ENCODE data around the gene SERAC1.

The SERAC1 gene

DNA sequence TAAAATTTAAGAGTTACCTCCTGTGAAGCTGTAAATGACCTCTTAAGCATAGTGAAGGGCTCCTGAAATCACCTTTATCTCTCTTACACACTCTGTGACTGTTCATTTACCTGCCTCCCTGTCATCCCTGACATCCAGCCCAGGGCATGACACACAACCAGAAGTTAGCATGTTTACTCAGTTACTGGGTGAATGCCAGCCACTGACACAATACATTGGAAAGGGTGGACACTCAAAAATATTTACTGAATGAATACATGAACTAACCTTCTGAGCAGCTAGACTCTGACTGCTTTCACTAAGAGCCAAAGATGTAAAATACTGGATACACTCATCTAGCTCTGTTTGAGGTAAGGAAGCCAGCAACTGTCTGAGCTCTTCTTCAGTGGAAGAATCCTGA is 25.3 kb downstream of the SERAC1 start:
- no peak for DNase-seq (ENCODE audit: extremely low spot score, insufficient read length, low read depth)
- FAIRE-seq: no peak

DNA sequence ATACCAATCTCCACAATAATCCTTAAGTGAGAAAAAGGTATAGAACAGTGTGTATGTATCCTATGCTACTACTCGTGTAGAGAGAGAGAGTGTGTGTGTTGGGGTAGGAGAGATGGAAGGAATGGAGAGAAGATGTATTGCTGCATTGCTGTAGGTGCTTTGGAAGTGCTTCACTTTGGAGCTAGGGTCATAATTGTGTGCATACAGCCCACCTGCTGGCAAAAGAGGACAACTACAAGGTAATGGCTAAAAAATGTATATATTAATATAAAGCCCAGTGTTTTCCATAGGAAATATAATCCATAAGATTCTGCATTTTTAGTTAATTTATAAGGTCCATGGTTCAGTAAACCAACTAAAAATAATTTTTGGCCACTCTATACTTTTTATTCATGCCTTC is 36.1 kb downstream of the SERAC1 start:
- FAIRE-seq: peak; percentile 24
- DNase-seq (ENCODE audit: extremely low spot score, insufficient read length, low read depth): peak; percentile 7

DNA sequence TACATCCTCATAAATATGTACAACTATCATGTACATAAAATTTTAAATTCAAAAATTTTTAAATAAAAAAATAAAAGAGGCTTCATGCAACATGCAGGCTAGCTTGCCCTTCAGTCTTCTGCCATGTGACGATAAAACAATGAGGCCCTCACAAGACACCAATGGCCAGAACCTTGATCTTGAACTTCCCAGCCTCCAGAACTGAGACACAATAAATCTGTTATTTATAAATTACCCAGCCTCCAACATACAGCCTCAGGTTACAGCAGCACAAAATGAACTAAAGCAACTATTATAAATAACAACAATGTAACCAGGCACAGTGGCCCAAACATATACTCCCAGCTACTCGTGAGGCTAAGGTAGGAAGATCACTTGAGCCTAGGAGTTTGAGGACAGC is 42.8 kb downstream of the SERAC1 start:
- FAIRE-seq (no peak), DNase-seq (ENCODE audit: extremely low spot score, insufficient read length, low read depth) (no peak)

DNA sequence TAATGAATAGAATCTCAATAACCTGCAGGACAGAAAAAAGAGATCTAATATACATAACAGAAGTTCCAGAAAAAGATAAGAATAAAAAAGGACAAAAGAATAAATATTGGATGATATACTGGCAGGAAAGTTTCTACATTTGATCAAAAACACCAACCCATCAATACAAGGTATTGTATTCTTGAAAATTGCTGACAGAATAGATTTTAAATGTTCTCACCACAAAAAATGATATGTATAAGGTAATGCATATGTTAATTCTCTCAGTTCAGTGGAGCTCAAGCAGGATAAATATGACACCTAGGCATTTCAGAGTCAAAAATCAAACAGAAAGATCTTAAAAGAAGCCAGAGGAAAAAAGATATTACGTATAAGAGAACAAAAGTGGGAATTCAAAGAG is 43.8 kb downstream of the SERAC1 start:
- no peak for FAIRE-seq
- DNase-seq (ENCODE audit: extremely low spot score, insufficient read length, low read depth): no peak

DNA sequence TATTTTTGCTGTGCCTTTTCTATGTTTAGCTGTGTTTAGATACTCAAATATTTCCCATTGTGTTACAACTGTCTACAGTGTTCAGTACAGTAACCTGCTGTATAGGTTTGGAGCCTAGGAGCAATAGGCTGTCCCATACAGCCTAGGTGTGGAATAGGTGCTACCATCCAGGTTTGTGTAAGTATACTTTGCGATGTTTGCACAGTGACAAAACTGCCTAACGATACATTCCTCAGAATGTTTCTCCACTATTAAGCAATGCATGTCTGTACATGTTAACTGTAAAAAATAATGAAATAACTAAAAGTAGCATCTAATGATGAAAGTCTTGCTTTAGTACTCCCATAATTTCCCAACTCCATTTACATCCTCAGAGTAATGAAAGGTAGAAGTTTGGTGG is 46.0 kb downstream of the SERAC1 start:
- DNase-seq (ENCODE audit: extremely low spot score, insufficient read length, low read depth): no peak
- no peak for FAIRE-seq

DNA sequence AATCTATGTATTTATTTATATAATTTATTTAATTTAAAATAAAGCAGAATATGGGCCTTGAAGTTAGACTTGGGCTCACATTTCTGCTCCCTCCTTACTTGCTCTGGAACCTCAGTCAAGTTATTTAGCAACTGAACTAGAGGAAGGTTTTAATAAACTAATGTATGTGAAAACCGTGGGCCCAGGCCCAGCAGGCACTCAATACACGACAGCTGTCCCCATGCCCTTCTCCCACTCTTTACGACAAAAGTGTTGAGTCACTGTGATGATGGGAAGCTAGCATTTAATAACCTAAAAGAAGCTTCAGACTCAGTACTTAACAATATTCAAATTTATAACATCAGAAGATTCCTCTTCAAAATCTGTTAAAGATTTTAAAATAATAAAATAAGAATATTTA is 46.7 kb downstream of the SERAC1 start:
- no peak for DNase-seq (ENCODE audit: extremely low spot score, insufficient read length, low read depth)
- FAIRE-seq: no peak

DNA sequence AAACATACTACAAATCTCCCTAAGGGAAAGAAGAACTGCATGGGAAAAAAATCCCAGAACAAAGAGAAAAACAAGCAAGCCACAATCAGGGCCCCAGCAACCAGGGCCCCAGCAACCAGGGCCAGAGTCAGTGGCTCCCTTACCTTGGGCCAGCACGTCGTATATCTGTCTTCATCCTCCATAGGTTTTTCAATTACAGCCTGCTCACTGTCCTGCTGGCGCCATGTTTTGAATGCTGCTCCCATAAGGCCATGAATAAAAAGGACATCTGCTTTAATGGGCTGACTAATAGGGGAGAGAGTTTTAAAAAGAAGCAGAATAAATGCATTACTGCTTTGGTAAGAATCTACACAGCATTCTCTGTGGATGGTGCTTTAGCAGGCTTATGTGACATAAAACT is 49.2 kb downstream of the SERAC1 start:
- FAIRE-seq (no peak), DNase-seq (ENCODE audit: extremely low spot score, insufficient read length, low read depth) (no peak)

DNA sequence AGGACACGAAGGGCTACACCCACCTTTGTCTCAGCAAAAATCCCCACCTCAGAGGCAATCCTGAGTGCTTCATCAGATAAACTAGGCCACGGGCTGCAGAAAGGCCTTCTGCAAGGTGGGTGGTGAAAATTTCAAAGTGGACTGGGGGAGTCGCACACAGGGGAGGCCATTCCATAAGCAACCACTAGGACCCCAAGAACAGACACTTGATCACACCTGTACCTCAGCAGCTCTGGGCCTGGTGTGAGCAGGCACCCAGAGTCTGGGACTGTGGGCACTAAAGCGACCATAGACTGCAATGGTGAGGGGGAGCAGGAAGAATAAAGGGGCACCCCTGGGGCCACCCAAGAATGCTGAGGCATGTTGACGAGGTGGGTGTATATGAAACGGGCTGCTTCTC is 52.6 kb downstream of the SERAC1 start:
- no peak for DNase-seq (ENCODE audit: extremely low spot score, insufficient read length, low read depth)

DNA sequence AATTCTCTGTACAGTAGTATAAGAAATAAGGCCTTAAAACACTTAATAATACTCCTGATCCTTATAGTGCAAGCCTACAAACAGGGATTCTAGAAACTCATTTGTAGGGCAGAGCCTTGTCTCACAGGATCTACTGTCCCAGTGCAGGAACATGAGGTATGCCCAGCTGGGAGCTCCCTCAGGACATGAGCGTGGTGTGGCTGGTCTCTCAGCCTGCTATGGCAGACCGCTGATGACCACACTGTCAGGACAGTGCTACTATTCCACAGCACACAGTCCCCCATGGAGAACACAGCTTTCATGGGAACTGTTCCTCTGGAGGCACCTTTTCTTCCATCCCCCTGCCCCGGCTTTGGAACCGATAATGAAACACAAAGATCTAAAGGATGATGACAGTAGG is 53.0 kb downstream of the SERAC1 start:
- DNase-seq (ENCODE audit: extremely low spot score, insufficient read length, low read depth) (no peak), FAIRE-seq (no peak)

More for the DNA sequence above, 52.6 kb downstream of the SERAC1 start:
- FAIRE-seq: no peak

DNA sequence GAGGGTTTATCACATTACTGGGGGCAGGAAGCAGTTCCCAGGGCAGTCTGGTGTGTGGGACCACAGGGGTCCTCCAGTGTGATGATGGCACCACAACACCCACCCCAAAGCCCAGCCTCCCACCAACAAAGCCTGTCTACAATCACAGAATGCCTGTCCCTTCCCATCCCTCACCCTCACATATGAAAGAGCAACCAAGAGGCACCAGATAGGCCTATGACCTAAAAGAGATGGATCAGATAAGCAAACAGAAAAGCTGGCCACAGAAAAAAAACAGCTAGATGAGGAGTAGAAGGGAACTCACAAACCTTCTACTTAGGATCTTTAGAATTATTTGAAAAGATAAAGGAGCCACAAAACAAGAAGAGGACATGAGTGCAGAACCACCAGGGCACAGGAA is 54.3 kb downstream of the SERAC1 start:
- FAIRE-seq (no peak), DNase-seq (ENCODE audit: extremely low spot score, insufficient read length, low read depth) (no peak)

DNA sequence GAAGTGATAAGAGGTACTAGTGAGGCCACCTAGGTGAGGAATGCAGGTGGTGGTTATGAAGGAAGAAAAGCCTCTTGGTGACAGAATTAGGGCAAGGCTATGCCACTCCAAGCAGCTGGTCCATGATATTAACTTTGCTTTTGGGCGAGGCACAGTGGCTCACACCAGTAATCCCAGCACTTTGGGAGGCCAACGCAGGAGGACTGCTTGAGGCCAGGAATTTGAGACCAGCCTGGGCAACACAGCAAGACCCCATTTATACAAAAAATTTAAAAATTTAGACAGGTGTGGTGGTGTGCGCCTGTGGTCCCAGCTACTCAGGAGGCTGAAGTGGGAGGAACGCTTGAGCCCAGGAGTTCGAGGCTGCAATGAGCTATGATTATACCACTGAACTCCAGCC is 56.1 kb downstream of the SERAC1 start:
- no peak for FAIRE-seq
- no peak for DNase-seq (ENCODE audit: extremely low spot score, insufficient read length, low read depth)

DNA sequence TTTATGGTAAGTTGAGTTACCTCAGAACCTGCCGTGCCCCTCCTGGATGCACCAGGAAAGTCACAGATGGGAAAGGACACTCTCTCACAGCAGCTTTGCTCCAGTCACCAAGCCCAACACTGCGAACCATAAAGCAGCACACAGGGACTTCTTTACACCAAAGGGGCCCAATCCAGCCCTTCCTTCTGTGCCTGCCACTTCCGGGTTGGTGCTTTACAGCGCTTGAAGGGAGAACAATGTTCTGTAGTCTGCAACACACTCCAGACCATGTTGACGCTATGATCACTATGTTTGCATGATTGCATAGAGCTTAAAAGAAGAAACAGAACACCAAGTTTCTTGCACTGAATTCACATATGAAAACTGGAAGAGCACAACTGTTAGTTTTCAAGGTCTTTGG is 57.1 kb downstream of the SERAC1 start:
- FAIRE-seq (no peak), DNase-seq (ENCODE audit: extremely low spot score, insufficient read length, low read depth) (no peak)

DNA sequence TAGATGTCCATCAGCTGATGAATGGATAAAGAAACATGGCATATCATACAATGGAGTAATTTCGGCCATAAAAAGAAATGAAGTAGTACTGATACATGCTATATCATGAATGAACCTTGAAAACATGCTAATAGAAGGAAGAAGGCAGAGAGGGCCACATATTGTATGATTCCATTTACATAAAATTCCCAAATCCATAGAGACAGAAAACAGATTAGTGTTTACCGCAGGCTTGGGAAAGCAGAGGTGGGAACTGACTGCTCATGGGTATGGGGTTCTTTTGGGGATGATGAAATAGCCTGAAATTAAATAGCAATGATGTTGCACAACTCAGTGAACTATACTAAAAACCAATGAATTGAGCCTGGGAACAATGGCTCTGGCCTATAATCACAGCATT is 58.3 kb downstream of the SERAC1 start:
- FAIRE-seq: no peak
- DNase-seq (ENCODE audit: extremely low spot score, insufficient read length, low read depth): no peak

DNA sequence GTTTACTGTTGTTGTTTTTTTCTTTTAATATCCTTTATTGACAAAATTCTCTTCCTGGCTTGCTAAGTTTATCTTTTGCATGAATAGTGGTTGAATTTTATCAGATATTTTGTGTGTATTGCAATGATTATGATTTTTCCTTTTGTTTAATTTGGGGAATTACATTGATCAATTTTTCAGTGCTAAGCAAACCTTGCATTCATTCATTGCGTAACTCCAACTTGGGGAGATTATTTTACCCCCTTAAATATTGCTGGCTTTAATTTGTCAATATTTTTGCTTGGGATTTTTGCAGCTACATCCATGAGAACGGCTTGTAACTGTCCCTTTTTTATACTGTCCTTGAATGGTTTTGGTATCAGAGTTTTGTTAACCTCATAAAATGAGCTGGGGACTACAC is 63.4 kb downstream of the SERAC1 start:
- no peak for DNase-seq (ENCODE audit: extremely low spot score, insufficient read length, low read depth)
- FAIRE-seq: no peak

DNA sequence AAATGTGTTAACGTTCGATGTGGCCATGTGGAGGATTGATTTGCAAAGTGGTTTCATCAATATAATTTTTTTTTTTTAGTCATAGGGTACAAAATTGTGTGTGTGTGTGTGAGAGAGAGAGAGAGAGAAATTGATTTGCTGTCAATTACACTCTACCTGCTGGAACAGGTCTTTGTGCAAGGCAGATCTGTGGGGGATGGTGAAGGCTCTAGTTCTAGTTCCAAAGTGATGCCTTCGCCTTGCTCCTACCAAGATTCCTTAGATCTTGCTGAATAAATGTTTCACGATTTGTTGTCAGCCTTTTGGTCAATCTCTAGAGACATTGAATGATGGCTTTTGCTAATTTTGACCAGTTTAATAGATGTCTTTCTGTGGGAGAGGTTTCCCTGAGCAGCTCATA is 64.8 kb downstream of the SERAC1 start:
- FAIRE-seq: no peak
- no peak for DNase-seq (ENCODE audit: extremely low spot score, insufficient read length, low read depth)

DNA sequence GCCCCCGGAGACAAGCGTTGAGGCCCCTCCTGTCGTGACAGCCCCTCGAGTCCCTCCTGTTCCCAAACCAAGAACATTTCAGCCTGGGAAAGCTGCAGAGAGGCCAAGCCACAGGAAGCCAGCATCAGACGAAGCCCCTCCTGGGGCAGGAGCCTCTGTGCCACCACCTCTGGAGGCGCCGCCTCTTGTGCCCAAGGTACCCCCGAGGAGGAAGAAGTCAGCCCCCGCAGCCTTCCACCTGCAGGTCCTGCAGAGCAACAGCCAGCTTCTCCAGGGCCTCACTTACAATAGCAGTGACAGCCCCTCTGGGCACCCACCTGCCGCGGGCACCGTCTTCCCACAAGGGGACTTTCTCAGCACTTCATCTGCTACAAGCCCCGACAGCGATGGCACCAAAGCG is 72.4 kb downstream of the SERAC1 start:
- FAIRE-seq (no peak), DNase-seq (ENCODE audit: extremely low spot score, insufficient read length, low read depth) (no peak)

DNA sequence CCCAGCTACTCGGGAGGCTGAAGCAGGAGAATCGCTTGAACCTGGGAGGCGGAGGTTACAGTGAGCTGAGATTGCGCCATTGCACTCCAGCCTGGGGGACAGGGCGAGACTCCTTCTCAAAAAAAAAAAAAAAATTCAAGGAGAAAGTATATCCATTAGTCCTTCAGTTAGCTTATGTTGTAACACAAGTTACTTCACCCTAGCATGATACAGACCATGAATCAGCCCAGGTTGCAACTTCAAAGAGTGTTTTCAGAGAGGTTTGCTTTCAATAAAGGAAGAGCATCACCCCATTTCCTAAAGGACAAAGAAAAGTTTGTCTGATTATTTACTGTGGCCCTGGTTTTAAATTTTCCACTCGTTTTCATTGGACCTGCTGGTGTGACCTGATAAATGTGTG is 73.0 kb downstream of the SERAC1 start:
- no peak for FAIRE-seq
- DNase-seq (ENCODE audit: extremely low spot score, insufficient read length, low read depth): no peak

DNA sequence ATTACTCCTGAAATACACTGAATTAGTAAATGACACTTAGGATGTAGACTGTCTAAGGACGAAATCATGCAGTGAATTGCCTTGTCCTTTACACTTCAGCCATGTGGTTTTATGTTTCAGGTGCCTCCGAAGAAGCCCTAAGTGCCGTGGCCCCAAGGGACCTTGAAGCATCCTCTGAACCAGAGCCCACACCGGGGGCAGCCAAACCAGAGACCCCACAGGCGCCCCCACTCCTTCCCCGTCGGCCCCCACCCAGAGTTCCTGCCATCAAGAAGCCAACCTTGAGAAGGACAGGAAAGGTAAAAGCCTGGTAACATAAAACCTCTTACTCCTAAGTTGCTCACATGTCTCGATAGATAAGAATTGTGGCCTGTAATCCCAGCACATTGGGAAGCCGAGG is 75.3 kb downstream of the SERAC1 start:
- no peak for DNase-seq (ENCODE audit: extremely low spot score, insufficient read length, low read depth)
- FAIRE-seq: no peak

DNA sequence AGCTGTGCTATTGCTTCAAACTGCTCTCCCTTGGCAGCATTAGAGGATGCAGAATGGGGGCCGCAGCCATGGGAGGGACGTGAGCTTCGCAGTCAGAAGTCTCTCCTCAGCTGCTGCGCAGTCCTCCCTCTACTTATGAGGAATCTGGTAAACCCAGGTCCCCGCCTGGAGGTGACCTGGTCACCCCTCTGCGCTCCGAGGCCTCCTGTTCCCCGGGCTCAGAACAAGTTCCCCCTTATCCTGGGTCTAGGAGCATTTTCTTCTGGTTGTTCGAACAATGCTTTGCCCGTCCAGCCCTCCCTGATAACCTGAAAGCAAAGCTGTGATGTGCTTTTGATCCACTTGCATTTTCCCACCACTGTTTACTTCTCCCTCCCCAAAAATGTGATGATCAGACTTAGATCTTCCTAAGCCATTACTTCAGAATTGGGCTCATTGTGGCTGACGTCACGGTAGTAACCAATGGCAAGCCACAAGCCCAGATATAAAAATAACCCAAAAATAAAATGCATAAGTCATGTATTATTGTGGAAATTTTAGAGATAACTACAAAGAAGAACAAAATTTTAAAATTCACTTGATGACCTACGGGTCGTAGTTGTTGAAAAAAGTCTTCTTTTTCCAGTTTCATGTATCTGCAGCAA is 80.7 kb downstream of the SERAC1 start:
- FAIRE-seq (no peak), DNase-seq (ENCODE audit: extremely low spot score, insufficient read length, low read depth) (no peak)

DNA sequence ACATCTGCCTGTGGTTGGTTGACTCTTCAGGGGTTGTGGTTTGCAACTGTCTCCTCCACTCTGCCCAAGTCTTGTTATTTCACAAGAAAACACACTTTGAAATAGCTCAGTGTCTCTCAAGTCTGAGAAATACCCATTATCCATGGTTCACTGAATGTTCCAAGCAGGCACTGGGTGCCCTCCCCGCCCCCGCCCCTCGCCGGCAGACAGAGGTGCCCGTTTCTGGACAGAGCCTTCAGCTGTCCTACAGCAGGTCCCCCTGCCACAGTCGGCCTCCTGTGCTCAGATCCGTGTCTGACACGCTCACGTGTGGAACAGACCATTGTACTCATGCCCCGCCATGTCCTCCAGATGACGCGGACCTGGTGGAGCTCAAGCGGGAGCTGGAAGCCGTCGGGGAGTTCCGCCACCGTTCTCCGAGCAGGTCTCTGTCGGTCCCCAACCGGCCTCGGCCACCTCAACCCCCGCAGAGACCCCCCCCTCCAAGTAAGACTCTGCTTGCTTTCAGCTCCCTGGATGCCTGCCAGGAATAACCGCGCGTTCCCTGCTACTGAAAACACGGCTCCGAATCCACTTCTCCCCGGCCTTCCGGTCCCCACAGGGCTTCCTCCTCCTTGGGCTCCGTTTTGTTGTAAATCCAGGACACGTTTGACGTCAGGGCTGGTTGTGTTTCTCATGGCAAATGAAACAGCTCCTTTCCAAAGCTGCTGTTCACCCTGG is 81.4 kb downstream of the SERAC1 start:
- FAIRE-seq: no peak
- DNase-seq (ENCODE audit: extremely low spot score, insufficient read length, low read depth): no peak

DNA sequence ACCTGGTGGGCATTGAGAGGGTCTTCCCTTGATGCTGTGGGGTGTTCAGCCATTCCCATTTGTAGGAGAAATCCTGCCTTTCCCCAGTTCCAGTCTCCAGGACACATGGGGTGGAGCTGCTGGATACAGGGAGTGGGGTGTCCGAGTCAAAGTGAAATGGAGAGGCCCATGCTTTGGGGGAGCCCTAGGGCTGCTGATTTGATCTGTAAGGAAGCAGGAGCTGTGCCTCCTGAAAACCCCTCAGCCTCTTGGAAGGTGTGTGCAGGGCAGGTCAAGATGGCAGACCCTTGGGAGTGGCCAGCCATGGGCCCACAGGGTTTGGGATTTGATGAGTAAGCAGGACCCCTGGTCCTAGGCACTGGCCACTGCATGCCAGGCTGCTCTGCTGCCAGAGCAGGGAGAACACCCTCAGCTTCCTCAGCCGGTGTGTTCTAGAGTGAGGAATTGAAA is 82.0 kb downstream of the SERAC1 start:
- FAIRE-seq: peak; percentile 38
- no peak for DNase-seq (ENCODE audit: extremely low spot score, insufficient read length, low read depth)
